ENCODE results near the gene GALNT10. TPM values are rescaled to one million over a fixed set of nuclear protein-coding genes. Genes with fewer than 3 reads are reported as not detected.
A peak's percentile ranks its signal among the peaks of the same experiment; 100 is the strongest.

Gene GALNT10
- total and polyA plus RNA-seq, 9 of the 15 experiments (the other 6 are each of a cell fraction or from before 2014, with no cell fraction given), result 4.6 to 37.1 (median 13.3) TPM

GRCh38 chr5:154405078-154405792, 214.7 kb downstream of the GALNT10 start (continued):
- TF ChIP-seq ZBTB40 (IDR thresholded peaks at IDR 0.05) (no peak), ZBTB40 (CRISPR knock-in tag; IDR thresholded peaks at IDR 0.05) (no peak), RBBP5 (IDR thresholded peaks at IDR 0.05; ENCODE audit: borderline replicate concordance, insufficient read depth, low read length, poor library complexity, severe bottlenecking) (no peak), JUND (IDR thresholded peaks at IDR 0.05; ENCODE audit: borderline replicate concordance, low read depth, low read length) (peak; percentile 38; the same call in 1 of the 2 replicates), JUND (tag; IDR thresholded peaks at IDR 0.05; ENCODE audit: borderline replicate concordance, low read depth, low read length) (no peak), MEF2D (tag; conservative IDR thresholded peaks at IDR 0.05; ENCODE audit: low read depth) (no peak), PBX2 (CRISPR knock-in tag; IDR thresholded peaks at IDR 0.05; ENCODE audit: low read depth) (no peak), PBX2 (tag; conservative IDR thresholded peaks at IDR 0.05; ENCODE audit: low read depth) (no peak), ARID2 (IDR thresholded peaks at IDR 0.05) (peak; percentile 71), STAT6 (CRISPR knock-in tag; IDR thresholded peaks at IDR 0.05) (no peak), FOXJ2 (tag; IDR thresholded peaks at IDR 0.05) (no peak), NFRKB (IDR thresholded peaks at IDR 0.05; ENCODE audit: low read depth) (no peak), CTBP1 (IDR thresholded peaks at IDR 0.05; ENCODE audit: borderline replicate concordance) (0 out of 2 replicates have a peak, but pooled peaks have one; percentile 67)

Measured in K562 (cell line).